GM12872 (cell line): Measurements from ENCODE around the gene SYNM.

ENCODE experiments used
- TF ChIP-seq, protein P1 (sequence below): IDR thresholded peaks from 3 replicates; pipeline ENCODE4 v1.5.1; 2011; ENCODE audit warnings: low read depth, mild to moderate bottlenecking, low read length, moderate library complexity; ENCODE audit not compliant: insufficient read depth

SYNM gene

DNA sequence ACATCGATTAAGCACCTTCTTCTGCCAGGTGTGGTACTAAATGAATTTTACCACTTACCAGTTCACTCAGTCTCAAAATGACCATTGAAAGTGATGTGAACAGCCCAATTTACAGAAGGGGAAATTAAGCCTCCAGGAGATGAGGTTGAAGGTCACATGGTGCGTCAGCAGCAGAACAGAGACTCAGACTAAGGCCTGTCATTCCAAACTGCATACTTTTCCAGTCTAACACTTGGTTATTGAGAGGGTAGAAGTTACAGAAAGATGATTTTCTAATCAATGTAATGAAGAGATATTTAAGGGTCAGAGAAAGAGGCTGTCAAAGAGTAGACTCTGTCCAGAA lies 76.1 kb downstream of the SYNM start:
- TF ChIP-seq, protein P1, sequence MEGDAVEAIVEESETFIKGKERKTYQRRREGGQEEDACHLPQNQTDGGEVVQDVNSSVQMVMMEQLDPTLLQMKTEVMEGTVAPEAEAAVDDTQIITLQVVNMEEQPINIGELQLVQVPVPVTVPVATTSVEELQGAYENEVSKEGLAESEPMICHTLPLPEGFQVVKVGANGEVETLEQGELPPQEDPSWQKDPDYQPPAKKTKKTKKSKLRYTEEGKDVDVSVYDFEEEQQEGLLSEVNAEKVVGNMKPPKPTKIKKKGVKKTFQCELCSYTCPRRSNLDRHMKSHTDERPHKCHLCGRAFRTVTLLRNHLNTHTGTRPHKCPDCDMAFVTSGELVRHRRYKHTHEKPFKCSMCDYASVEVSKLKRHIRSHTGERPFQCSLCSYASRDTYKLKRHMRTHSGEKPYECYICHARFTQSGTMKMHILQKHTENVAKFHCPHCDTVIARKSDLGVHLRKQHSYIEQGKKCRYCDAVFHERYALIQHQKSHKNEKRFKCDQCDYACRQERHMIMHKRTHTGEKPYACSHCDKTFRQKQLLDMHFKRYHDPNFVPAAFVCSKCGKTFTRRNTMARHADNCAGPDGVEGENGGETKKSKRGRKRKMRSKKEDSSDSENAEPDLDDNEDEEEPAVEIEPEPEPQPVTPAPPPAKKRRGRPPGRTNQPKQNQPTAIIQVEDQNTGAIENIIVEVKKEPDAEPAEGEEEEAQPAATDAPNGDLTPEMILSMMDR, result no peak

DNA sequence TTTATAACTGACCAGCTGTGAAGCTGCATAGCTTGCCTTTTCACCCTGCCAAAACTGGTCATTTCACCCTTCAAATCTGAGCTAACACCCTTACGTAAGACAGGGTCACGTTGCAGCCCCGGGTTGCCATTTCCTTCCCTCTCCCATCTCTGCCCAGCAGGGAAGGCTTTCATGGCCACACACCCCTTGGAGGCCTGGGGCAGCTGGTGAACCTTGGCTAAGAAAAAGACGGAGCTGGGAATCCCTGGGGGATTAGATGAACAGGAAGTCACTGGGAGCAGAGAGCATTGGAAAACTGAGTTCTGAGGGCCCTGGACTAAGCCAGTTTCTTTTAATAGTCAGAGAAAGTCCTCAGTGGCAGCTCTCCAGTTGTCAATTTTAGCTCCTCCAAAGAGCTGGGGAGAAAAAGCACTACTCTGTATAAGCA lies 76.7 kb downstream of the SYNM start:
- TF ChIP-seq, protein P1, result no peak

DNA sequence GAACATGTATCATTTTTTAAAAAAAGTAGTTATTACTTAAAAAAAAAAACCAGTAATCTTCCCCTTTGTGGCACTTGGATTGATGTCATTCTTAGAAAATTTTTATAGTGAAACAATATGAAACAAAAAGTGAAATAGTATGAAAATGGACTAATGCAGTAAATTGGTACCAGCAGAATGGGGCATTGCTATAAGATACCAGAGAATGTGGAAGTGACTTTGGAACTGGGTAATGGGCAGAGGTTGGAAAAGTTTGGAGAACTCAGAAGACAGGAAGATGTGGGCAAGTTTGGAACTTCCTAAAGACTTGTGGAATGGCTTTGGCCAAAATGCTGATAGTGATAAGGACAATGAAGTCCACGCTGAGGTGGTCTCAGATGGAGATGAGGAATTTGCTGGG lies 77.9 kb downstream of the SYNM start:
- TF ChIP-seq, protein P1, result no peak
